ENCODE data around the gene MYL6.

GRCh38 chr12:56122637-56123036 is 35.5 kb upstream of the MYL6 start:
- TF ChIP-seq POLR2A (IDR thresholded peaks at IDR 0.05; ENCODE audit: borderline replicate concordance, extremely low read depth, insufficient read depth, insufficient read length) = no peak
- TF ChIP-seq JUND (IDR thresholded peaks at IDR 0.05) = no peak
- no peak for TF ChIP-seq ZBTB33 (IDR thresholded peaks at IDR 0.05; ENCODE audit: extremely low read depth, insufficient replicate concordance, low read length)
- no peak for TF ChIP-seq RAD21 (IDR thresholded peaks at IDR 0.05; ENCODE audit: low read depth)
- TF ChIP-seq FOSL1 (IDR thresholded peaks at IDR 0.05; ENCODE audit: low read depth) = no peak

All from HCT116 (cell line).